ENCODE data around the gene GAL3ST2. TPM values are rescaled to one million over a fixed set of nuclear protein-coding genes. Genes with fewer than 3 reads are reported as not detected.
"Not testable (repeated sequence)": the region's sequence is repeated elsewhere in the genome, so short reads cannot be mapped to it uniquely, and the experiment has no call there.

The GAL3ST2 gene
- total RNA-seq, 6 experiments from 2014 or later: 0.17 to 0.26 (median 0.23) TPM; not detected in 2

DNA sequence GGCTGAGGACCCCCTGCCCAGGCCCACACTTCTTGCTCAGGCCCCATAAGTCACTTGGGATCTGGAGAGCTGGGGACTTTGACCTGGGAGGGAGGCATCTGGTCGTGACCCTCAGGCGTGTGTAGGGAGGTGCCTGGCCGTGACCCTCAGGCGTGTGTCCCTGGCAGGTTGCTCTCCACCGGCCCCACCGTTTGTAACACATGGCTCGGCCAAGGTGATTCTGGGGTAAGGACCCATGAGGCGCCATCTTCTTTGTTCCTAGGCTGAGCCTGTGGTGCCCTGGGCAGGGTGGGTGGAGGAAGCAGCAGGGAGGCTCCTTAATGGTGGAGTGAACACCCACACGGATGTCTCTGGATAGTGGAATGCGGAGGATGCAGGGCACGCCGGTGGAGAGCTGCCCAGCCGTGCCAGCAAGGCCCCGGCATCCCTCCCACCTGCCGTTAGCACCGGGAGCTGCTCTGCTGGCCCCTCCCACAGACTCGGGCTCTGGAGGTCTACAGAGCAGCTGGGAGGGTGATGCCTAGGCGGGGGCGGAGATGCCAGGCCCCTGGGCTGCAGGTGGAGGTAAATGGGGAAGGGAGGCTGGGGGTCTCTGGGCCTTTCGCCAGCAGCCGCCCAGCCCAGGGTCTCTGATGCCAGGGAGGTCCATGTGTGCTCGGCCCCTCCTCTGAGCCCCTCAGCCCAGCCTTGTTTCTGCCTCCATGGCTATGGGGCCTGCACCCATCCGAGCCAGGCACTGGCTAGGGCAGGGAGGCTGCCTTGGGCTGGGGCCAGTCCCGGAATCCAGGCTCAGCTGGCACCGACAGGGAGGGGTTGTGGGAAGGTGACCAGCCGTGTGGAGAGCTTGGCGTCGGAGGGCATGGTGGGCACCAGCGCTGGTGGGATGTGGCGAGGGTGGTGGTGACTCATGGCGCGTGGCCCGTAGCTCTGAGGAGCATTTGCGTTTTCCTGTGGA lies 1.1 kb upstream of the GAL3ST2 start:
- TF ChIP-seq, protein P1, sequence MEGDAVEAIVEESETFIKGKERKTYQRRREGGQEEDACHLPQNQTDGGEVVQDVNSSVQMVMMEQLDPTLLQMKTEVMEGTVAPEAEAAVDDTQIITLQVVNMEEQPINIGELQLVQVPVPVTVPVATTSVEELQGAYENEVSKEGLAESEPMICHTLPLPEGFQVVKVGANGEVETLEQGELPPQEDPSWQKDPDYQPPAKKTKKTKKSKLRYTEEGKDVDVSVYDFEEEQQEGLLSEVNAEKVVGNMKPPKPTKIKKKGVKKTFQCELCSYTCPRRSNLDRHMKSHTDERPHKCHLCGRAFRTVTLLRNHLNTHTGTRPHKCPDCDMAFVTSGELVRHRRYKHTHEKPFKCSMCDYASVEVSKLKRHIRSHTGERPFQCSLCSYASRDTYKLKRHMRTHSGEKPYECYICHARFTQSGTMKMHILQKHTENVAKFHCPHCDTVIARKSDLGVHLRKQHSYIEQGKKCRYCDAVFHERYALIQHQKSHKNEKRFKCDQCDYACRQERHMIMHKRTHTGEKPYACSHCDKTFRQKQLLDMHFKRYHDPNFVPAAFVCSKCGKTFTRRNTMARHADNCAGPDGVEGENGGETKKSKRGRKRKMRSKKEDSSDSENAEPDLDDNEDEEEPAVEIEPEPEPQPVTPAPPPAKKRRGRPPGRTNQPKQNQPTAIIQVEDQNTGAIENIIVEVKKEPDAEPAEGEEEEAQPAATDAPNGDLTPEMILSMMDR (IDR thresholded peaks at IDR 0.05): no peak
- no peak for DNase-seq
- no peak overlapping the region for H3K4me3 Mint-ChIP-seq

DNA sequence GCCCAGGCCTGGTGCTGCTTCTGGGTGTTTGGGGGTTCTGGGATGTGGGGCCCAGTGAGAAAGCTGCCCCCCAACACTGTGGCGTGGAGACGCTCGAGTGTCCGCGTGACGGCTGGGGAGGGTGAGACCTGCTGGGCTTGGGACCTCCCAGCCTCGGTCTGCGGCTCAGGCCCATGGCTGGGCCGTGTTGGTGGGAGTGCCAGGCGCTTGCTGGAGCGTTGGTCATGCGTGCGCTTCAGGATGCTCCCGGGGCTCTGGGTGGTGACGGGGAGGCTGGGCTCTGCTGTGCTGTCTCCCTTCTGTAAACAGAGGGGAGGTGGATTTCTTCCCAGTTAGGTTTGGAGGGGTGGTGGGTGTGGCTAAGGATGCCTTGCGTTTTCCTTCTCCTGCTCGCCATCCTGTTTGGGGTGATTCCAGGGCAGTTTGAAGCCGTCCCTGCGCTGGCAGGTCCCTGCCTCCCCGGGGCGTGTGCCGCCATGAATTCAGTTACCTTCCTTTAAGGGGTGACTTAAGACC lies 606 bp downstream of the GAL3ST2 start:
- Mint-ChIP-seq H3K36me3 (ENCODE audit: low read depth) (no peaks in the 10 kb centered on the region), H3K27ac (no peak overlapping the region), H3K9me3 (peaks cover 7% of the 10 kb centered on the region; the same call in 1 of the 2 replicates), H3K27me3 (ENCODE audit: insufficient read depth) (no peaks in the 10 kb centered on the region; the same call in 1 of the 2 replicates), H3K4me1 (ENCODE audit: low read depth) (peaks cover 10% of the 10 kb centered on the region), H3K4me3 (no peak overlapping the region)
- TF ChIP-seq, protein P1 (IDR thresholded peaks at IDR 0.05): no peak
- no peak for DNase-seq

More for the DNA sequence above, 1.1 kb upstream of the GAL3ST2 start:
- peaks cover 10% of the 10 kb centered on the region for H3K4me1 Mint-ChIP-seq (ENCODE audit: low read depth)
- no peaks in the 10 kb centered on the region for H3K36me3 Mint-ChIP-seq (ENCODE audit: low read depth)
- H3K27ac Mint-ChIP-seq: no peak overlapping the region
- H3K27me3 Mint-ChIP-seq (ENCODE audit: insufficient read depth): no peaks in the 10 kb centered on the region; the same call in 1 of the 2 replicates
- H3K9me3 Mint-ChIP-seq: no peaks in the 10 kb centered on the region

DNA sequence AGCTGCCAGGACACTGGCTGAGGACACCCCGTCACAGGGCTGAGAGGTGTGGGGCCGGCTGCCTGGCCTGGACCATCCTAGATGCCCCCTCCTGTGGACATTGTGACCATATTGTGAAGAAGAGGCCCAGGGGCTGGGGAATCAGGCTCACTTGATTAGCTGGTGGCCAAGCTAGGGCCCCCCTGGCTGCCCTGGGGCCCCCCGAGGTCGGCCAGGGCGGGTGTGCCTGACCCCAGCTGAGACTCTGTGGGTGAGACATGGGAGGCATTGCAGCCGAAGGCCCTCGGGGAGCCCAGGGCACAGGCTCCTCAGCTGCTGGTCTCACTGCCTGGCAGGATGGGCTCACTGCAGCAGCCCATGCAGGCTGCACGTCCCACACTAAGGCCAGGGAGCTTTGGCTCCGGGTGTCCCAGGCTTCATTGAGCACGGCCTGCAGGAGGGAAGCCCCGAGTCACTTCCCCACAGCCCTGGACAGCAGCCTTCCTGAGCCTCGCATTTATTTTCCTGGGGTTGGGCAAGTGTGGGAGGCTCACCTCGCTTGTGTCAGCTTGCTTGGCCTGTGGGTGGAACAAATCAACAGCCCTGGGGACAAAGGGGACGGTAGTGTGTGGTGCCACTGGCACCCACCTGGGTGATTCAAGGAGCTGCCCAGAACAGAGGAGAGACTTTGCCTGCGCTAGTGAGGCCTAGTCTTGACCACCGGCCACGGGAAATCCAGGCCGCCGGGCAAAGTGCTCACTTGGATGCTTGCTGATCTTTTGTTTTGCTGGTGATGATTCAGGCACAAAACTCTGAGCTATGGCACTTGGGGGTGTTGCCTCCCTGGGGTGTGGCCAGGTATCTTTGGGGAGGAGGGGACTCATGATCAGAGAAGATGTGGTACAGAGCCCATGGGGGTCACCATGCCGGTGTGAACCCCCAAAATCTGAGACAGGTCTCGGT lies 1.3 kb downstream of the GAL3ST2 start:
- Mint-ChIP-seq H3K36me3 (ENCODE audit: low read depth) (no peaks in the 10 kb centered on the region), H3K4me3 (no peak overlapping the region), H3K27me3 (ENCODE audit: insufficient read depth) (no peaks in the 10 kb centered on the region; the same call in 1 of the 2 replicates), H3K27ac (no peak overlapping the region), H3K9me3 (peaks cover 7% of the 10 kb centered on the region), H3K4me1 (ENCODE audit: low read depth) (peaks cover 10% of the 10 kb centered on the region)
- DNase-seq: no peak
- TF ChIP-seq, protein P1 (IDR thresholded peaks at IDR 0.05): no peak

DNA sequence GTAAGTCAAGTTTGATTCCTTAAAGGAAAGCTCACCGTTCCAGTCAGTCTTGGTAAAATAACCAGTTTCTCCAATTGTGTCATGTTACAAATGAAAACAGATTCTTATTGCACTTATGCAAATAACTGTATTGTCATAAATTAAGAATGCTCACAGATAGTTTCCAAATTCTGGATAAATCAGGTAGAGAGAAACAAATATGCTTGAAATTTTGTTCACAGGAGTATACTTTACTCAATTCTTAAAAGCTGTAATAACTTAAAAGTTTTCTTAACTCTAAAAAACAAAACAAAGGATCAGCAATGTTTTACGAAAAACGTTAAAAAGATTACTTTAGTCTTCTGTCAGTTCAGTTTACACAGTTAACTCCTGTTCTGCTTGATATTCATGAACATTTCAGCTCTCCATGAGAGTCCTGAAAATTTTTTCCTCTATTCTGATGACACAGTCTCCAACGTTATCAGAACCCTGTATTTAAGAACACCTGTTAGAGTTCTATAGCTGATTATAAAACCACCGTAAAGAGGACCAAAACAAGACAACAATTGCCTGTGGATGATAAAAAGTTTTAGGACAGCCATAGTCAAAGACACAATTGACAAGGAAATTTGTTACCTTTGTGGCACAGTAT lies 4.4 kb downstream of the GAL3ST2 start:
- H3K4me1 Mint-ChIP-seq (ENCODE audit: low read depth): no peaks in the 10 kb centered on the region
- DNase-seq: no peak
- H3K27ac Mint-ChIP-seq: no peak overlapping the region
- H3K36me3 Mint-ChIP-seq (ENCODE audit: low read depth): no peaks in the 10 kb centered on the region
- H3K4me3 Mint-ChIP-seq: no peak overlapping the region
- TF ChIP-seq, protein P1 (IDR thresholded peaks at IDR 0.05): no peak
- peaks cover 11% of the 10 kb centered on the region for H3K9me3 Mint-ChIP-seq
- H3K27me3 Mint-ChIP-seq (ENCODE audit: insufficient read depth): no peaks in the 10 kb centered on the region; the same call in 1 of the 2 replicates

GRCh38 chr2:241782053-241782452 lies 5.4 kb downstream of the GAL3ST2 start:
- not testable (repeated sequence) for H3K4me1 Mint-ChIP-seq (ENCODE audit: low read depth); H3K36me3 Mint-ChIP-seq (ENCODE audit: low read depth); H3K4me3 Mint-ChIP-seq; DNase-seq; H3K27ac Mint-ChIP-seq; H3K27me3 Mint-ChIP-seq (ENCODE audit: insufficient read depth)
- H3K9me3 Mint-ChIP-seq: peaks cover 11% of the 10 kb centered on the region

Data from HFFc6 (cell line).